ENCODE results near the gene QKI.
"Not testable (repeated sequence)": the region's sequence is repeated elsewhere in the genome, so short reads cannot be mapped to it uniquely, and the experiment has no call there.

Gene QKI

DNA sequence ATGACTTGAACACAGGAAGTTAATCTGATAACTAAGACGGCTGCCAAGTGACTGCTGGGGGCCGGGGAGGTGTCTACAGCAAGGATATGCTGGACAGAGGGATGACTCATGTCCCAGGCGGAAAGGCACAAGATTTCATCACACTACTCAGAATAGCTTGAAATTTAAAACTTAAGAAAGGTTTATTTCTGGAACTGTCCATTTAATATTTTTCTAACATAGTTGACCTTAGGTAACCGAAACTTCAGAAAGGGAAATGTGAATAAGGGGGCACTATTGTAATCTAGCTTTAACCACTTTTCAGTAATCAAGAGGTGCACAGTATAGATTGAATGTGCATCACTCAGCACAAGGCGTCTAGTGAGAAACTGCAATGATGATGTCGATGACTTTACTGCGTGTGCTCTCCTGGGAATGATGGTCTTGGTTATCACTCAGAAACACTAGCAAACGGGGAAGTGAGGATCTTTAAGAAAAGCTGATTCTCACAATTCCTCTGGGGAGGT is 171.5 kb downstream of the QKI start:
- no peak for DNase-seq

DNA sequence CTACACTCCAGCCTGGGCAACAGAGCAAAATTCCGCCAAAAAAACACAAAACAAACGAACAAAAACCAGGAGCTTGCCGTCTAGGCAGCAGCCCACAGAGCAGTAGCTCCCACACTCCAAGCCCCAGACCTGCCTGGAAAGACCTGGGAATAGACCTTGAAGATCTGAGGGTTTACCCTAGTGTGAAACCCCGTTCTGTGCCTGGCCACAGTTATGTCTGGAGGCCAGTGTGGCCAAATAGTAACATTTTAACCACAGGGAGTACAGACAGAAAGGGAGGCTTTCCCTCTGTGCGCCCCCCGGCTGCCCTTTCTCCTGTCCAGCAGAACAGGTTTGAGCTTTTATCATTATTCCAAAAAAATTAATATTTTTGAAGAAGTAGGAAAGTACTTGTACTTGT is 172.4 kb downstream of the QKI start:
- no peak for DNase-seq

DNA sequence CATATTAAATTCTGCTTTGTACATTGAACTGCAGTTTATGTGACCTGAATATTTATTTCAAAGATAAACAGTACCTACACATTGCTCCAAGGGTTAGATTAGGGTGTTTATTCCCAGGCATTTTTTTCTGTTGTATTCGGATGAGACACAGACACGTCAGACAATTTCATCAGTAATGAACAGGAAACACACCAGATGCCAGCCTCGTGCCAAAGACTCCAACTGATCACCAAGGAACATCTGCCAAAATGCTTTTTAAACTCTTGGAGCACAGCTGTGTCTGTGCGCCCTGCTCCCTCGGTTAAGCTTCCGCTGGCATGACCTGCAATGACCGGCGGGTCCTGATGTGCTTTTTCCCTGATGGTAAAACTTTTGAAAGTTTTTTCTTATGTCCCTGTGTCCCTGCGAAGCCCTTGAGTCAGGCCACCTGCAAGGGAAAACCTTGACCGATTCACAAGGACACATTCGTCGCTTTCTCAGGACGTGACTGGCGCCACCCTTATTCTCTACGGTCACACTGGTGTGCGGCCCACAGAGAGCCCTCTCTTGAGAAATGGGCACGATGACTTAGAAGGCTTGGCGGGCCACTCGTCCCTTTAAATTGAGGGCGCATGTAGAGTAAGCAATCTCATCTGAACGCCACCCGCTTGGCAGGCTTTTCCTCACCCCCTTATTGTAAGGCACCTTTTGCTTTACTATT is 173.9 kb downstream of the QKI start:
- DNase-seq, result no peak

DNA sequence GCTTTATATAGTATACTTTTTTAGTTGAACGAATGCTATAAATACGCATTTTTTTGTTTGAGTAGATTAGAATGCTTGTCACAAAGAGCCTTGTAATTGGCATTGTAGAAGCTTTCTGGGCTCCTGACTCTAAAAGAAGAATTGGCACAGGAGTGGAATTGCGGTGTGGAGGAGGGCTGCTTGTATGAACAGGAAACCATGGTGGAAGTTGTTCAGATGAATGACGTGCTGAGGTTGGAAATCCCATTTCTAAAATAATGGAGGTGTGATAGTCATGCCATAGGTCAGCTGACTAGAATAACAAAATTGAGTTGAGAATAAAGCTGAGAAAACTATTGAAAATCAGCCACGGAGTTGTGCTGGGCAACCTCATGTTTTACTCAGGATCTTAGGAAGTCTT is 174.9 kb downstream of the QKI start:
- no peak for DNase-seq

DNA sequence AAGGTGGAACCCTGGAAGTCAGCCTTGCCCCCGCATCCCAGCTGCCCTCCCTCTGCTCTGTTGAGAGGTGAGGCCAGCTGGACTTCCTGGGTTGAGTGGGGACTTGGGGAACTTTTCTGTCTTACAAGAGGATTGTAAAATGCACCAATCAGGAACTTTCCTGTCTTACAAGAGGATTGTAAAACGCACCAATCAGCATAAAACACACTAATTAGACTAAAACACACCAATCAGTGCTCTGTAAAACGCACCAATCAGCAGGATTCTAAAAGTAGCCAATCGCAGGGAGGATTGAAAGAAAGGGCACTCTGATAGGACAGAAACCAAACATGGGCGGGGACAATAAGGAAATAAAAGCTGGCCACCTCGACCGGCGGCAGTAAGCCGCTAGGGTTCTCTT is 175.6 kb downstream of the QKI start:
- DNase-seq, result not testable (repeated sequence)

DNA sequence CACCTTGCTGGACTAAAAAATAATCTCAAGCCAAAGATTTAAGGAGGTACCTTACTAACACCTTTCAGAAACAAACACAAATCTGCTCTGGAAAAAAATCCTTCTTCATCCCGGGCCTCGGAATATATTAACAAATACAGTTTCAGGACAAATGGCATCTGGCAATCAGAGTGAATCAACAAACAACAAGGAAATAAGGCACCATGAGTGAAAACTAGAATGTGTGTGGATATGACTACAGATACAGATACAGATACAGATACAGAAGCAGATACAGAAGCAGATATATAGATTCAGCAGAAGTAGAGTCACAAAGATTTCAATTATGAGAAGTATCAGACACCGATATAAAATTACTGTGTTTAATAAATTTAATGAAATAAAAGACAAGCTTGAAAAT is 178.4 kb downstream of the QKI start:
- DNase-seq, result no peak

DNA sequence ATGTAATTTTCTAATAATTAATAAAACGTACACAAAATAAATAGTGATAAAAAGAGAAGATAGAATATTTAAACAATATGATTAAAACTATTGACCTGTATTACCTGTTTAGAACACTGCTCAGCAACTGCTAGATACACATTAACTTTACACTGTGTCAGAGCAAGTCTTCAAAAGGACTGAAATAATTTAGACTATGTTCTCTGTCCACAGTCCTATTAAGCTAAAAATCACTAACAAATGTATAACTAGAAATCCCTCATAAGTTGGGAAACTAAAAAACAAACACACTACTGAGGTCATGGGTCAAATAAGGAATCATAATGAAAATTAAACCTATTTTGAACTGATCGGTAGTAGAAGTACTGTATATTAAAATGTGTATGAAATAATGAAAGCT is 181.7 kb downstream of the QKI start:
- no peak for DNase-seq

DNA sequence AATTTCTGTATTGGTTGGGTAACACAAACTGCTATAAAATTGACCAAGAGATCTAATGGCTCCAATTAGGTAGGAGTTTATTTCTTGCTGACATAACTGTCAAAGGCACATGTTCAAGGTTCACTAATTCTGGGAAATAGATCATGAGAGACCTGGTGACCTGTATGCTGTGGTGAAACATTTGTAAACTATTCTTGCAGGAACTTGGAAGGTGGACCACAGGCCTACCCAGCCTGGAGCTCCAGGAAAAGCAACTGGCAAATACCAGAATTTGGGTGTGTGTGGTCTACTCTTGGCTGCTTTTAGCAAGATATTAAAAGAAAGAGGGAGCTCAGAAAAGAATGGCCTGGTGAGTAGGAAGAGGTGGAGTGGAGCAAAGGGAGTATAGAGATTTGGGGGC is 184.6 kb downstream of the QKI start:
- DNase-seq, result no peak

DNA sequence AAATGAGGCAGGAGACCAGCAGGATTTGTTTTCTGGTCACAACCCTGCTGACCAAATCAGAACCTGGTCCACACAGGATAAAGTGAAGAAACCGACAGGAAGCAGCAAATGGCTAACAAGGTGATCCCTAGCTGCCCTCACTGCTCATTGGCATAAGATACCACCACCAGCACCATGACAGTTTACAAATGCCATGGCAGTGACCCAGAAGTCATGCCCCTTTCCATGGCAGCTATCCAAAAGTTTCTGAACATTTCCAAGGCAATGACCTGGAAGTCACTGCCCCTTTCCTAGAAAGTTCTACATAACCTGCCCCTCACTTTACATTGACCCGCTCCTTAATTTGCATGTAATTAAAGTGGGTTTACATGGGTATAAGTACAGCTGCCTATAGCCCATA is 185.2 kb downstream of the QKI start:
- DNase-seq, result no peak

DNA sequence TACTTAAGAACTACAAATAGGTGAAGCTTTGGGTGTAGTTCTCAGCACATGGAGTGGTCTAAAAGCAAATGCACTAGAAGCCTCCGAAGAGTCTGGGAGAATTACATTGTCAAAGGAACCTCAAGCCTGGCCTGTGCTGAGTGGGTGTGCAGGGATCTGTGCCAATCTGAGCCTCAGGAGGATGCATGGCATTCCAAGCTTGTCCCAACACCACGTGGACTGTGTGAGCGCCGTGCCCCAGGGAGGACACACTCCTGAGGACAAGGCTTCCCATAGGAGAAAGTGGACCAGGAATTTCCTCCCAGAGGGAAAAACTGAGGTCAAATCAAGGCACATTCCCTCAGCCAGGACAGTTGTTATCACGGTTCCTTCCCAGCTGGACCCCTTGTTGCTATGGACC is 185.8 kb downstream of the QKI start:
- no peak for DNase-seq

DNA sequence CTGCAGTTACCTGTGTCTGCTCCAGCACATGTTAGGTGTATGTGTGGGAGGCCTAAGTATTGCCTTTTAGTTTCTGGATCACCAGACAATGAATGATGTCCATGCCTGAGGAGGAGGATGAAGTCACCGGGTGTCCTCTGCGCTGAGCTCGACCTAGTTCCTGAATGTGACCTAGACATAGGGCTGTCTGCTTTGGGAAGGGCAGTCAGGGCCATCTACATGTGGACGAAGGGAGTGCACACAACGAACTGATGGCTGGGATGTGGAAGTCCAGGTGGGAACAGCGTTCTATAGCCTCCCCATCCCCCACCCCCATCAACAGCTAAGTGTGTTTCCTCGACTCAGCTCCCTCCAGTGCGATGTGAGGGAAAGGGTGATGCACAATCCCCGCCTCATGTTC is 186.3 kb downstream of the QKI start:
- no peak for DNase-seq

DNA sequence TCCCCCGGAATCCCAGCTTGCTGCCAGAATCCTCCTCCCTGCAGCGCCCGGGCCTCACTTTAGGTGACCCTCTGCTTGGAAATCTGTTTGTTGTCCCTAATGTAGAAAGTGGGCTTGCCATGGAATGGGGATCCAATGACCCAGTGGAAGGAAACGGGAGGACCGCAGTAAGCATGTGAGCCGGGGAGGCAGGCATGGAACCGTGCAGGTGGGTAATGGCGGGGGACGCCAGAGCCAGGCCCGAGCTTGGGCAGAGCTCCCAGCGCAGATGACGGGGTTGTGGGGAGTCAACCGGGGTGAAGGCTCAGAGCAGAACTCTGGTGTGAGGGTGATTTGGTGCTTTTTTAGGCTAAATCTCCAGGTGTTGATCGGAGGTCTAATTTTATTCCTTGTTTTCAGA is 188.3 kb downstream of the QKI start:
- DNase-seq, result no peak

DNA sequence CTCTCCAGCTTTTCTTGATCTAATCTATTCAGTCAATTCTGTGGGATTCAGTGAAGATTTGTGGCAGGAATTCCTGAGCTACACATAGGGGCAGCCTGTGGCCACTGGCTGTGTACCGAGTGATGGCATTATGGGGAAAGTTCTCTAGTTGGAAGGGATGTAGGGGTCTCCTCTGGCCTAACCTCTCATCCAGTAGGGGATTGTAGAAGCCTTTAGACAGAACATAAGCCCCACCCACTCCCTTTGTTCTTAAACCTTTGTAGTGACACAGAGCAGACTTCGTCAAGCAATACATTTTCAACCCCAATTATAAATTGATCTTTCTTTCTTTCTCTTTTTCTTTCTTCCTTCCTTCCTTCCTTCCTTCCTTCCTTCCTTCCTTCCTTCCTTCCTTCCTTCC is 188.9 kb downstream of the QKI start:
- no peak for DNase-seq

DNA sequence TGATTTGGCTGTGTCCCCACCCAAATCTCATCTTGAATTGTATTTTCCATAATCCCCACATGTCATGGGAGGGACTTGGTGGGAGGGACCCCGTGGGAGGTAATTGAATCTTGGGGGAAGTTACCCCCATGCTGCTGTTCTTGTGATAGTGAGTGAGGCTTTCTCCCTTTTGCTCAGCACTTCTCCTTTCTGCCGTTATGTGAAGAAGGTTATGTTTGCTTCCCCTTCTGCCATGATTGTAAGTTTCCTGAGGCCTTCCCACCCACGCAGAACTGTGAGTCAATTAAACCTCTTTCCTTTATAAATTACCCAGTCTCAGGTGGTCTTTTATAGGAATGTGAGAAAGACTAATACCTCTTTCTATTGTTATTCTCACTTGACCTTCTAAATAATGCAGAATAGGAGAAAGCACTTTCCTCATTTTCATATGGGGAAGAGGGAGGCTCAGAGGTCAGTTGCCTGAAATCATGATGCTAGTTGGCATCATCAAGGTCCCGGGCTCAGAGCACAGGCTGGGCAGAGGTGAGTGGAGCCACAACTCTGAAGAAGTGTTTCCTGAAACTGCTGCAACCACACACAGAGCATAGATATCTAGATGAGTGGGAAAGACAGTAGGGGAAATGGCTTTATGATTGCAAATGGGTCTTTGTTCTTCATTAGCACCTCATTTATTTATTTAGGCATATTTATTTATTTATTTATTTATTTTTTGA is 191.0 kb downstream of the QKI start:
- DNase-seq, result no peak

DNA sequence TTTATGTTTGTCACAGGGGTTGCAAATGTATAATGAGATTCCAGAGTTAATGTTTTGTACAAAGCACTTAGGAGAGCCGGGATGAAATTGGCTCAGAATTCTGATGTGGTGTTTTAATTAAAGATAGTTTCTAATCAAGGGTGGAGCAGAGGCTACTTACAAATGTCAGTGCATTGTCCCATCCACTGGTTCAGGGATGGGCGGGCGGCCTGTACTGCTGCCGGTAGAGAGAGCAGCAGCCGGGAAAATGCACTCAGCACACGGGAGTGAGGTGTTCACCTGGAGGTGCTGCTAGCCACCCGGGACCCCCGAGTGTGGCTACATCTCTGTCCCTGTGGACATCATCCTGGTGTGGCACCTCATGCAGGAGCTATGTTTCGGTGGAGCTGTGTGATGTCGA is 193.3 kb downstream of the QKI start:
- DNase-seq, result no peak

DNA sequence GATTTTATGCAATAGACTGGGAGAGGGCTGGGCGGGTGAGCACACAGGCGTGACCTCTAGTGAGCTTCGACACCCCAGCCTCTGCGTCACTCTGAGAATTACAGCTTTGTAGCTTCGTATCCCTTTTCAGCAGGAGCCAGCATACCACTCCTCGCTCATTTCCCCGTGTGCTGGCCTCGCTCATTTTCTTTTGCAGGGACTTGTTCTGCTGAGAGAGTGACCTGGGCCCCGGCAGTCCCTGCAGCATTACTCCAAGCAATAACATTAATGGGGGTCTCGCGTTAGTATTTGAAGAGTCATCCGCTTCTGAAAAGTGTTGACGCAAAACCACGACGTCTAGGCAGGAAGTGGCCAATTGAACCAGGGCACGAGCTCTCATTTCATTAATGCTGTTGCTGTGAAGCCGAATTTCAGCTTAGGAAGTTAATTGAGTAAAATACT is 193.7 kb downstream of the QKI start:
- no peak for DNase-seq

DNA sequence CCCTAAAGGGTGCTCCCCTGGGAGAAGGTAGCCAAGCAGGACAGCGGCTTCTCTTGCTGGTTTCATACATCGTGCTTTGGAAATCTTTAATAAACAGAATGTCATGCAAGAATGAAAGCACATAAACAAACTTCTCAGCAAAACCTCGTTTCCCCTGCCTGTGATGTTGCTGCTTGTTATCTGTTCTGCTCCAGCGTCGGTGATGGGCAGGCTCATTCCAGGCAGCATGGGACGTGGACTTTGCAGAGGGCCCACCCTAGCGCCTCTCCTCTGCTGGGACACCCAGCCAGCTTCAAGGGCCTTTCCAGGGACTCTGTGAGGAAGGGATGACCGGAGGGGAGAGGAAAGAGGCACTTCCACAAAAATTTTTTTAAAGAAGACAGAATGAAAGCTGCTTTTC is 197.7 kb downstream of the QKI start:
- no peak for DNase-seq

DNA sequence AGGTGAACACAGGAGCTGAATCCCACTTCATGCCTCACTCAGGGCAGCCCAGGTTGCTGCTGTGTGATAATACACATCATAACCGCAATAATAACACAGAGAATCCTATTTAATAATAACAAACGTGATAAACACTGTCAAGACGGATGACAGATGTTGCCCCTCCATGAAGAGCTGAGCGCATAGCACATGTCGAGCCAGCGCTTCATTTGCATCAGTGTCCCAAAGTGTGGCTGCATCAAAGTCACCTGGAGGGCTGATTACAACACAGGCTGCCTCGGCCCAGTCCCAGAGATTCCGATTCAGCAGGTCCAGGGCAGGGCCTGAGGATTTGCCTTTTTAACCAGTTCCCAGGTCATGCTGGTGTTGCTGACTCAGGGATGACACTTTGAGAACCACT is 198.5 kb downstream of the QKI start:
- no peak for DNase-seq

DNA sequence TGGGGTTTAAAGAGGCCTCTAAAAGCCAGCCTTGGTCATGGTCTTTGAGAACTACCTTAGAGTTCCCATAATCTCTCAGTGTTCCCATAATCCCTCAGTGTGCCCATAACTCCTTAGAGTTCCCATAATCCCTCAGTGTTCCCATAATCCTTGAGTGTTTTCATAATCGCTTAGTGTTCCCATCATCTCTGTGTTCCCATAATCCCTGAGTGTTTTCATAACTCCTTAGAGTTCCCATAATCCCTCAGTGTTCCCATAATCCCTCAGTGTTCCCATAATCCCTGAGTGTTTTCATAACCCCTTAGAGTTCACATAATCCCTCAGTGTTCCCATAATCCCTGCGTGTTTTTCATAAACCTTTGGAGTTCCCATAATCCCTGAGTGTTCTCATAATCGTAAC is 199.2 kb downstream of the QKI start:
- no peak for DNase-seq

DNA sequence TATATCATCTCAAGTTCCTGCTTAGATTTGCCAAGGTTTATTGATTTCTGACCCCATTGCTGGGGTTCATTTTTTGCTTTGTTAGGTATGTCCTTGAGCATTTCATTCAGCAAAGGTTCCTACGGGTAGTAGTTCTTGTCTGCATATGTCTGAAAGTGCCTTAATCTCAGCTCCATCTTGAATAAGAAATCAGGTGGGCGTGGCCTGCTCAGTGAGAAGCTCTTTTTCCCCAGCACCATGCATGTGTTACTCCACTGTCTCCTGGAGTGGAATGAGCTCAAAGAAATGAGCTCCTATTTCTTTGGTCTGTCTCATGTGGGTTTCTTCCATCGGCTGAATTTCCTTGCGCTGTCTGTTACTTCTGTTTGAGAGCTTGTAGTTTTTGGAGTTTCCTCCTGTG is 201.9 kb downstream of the QKI start:
- no peak for DNase-seq

DNA sequence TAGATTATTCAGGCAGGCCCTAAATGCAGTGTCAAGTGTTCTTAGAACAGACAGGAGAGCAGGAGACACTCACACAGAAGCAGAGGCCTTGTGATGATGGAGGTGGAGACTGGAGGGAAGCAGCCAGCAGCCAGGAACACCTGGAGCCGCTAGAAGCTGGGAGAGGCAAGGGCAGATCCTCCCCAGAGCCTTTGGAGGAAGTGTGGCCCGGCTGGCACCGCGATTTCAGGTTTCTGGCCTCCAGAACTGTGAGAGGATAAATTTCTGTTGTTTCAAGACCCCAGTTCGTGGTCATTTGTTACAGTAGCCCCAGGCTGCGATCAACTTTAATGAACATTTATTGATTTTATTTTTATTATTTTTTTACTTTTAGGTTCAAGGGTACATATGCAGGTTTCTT is 203.0 kb downstream of the QKI start:
- DNase-seq, result no peak

DNA sequence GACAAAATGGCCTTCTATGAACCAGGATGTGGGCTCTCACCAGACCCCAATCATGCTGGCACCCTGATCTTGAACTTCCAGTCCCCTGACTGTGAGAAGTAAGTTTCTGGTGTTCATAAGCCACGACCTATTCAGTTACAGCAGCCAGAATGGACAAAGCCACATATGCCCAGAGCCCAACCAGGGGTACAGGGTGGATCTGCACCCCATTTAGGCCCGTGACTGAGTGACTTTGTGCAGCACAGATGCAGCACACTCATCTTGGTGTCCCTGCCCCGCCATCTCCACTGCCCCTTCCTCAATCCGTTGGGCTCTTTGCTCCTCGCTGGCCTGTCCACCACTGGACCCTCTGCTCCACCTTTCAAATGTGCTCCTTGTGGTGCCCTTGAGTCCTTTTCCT is 205.6 kb downstream of the QKI start:
- no peak for DNase-seq

DNA sequence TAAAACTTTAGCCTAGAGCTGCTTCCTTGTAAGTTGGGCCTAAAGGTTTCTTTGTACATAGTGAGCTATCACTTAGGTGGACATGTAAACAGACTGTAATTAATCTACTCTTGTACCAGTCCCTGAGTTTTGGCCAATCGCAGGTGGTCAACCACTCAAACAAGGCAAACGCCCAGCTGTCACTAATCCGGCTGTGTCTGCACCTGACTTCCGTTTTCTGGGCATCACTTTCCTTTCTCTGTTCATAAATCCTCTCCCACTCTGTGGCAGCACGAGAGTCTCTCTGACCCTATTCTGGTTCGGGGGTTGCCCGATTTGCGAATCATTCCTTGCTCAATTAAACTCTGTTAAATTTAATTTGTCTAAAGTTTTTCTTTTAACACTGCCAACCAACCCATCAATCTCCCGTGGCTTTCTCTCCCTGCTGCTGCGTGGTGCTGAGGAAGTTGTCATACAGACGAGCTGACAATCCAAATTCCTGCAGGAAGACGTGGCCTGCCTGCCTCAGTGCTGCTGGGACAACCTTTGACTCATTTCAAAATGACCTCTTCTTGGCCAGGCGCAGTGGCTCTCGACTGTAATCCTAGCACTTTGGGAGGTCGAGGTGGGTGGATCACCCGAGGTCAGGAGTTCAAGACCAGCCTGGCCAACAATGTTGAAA is 206.3 kb downstream of the QKI start:
- no peak for DNase-seq

DNA sequence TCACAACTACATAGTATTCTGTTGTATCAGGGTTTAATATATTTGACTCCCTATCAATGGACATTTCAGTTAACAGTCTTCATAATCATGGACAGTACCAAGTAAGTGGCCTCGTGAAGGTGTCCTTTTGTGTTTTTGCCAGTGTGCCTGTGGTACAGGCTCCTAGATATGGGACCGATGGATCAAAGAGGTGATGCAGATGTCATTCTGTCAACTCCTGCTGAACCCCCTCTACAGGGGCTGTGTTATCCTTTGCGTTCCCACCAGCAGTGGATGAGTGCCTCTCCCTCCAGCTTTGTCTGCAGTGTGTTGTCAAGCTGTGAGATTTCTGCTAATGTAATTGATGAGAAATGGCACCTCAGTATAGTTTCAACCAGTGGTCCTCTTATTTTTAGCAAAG is 210.7 kb downstream of the QKI start:
- DNase-seq, result no peak
